Measurements from ENCODE around the gene STYK1.

STYK1 gene

GRCh38 chr12:10638728-10639127 is 35.1 kb downstream of the STYK1 start:
- DNase-seq (ENCODE audit: low read depth in 2 of 2), result no peak
- no peak for TF ChIP-seq CTCF (IDR thresholded peaks at IDR 0.05; ENCODE audit: low read depth, low read length)
- H3K4me3 ChIP-seq (replicated peaks in 1 of 2; ENCODE audit: low read depth in 2 of 2, low read length in 2 of 2), result no peak overlapping the region

GRCh38 chr12:10636611-10637010 is 37.2 kb downstream of the STYK1 start:
- TF ChIP-seq CTCF (IDR thresholded peaks at IDR 0.05; ENCODE audit: low read depth, low read length), result no peak
- no peak overlapping the region for H3K4me3 ChIP-seq (replicated peaks in 1 of 2; ENCODE audit: low read depth in 2 of 2, low read length in 2 of 2)
- no peak for DNase-seq (ENCODE audit: low read depth in 2 of 2)

- H3K4me3 ChIP-seq (replicated peaks in 1 of 2; ENCODE audit: low read depth in 2 of 2, low read length in 2 of 2), result no peak overlapping the region
- TF ChIP-seq CTCF (IDR thresholded peaks at IDR 0.05; ENCODE audit: low read depth, low read length), result no peak
- DNase-seq (ENCODE audit: low read depth in 2 of 2), result no peak
Observed at GRCh38 chr12:10636124-10636523, 37.7 kb downstream of the STYK1 start.

GRCh38 chr12:10635306-10635705 is 38.5 kb downstream of the STYK1 start:
- DNase-seq (ENCODE audit: low read depth in 2 of 2), result no peak
- no peak for TF ChIP-seq CTCF (IDR thresholded peaks at IDR 0.05; ENCODE audit: low read depth, low read length)
- H3K4me3 ChIP-seq (replicated peaks in 1 of 2; ENCODE audit: low read depth in 2 of 2, low read length in 2 of 2), result no peak overlapping the region

- no peak overlapping the region for H3K4me3 ChIP-seq (replicated peaks in 1 of 2; ENCODE audit: low read depth in 2 of 2, low read length in 2 of 2)
- peak in 1 of 2 donors; percentile 77 for DNase-seq (ENCODE audit: low read depth in 2 of 2)
- TF ChIP-seq CTCF (IDR thresholded peaks at IDR 0.05; ENCODE audit: low read depth, low read length), result no peak
Observed at GRCh38 chr12:10634427-10634826, 39.4 kb downstream of the STYK1 start.

- H3K4me3 ChIP-seq (replicated peaks in 1 of 2; ENCODE audit: low read depth in 2 of 2, low read length in 2 of 2), result no peak overlapping the region
- no peak for DNase-seq (ENCODE audit: low read depth in 2 of 2)
- TF ChIP-seq CTCF (IDR thresholded peaks at IDR 0.05; ENCODE audit: low read depth, low read length), result no peak
Observed at GRCh38 chr12:10633541-10633940, 40.3 kb downstream of the STYK1 start.

GRCh38 chr12:10632226-10632625 is 41.6 kb downstream of the STYK1 start:
- no peak overlapping the region for H3K4me3 ChIP-seq (replicated peaks in 1 of 2; ENCODE audit: low read depth in 2 of 2, low read length in 2 of 2)
- DNase-seq (ENCODE audit: low read depth in 2 of 2), result peak in 1 of 2 donors; percentile 15
- no peak for TF ChIP-seq CTCF (IDR thresholded peaks at IDR 0.05; ENCODE audit: low read depth, low read length)

All from cardiac fibroblast (primary cell).